ENCODE results near the gene NKPD1.
"Not testable (repeated sequence)": the region's sequence is repeated elsewhere in the genome, so short reads cannot be mapped to it uniquely, and the experiment has no call there.

GRCh38 chr19:45118591-45119355 lies 42.0 kb downstream of the NKPD1 start:
- not testable (repeated sequence) for TF ChIP-seq POLR2A, CTCF (IDR thresholded peaks at IDR 0.05)
